ENCODE results near the gene IGSF1. TPM values are rescaled to one million over a fixed set of nuclear protein-coding genes. Genes with fewer than 3 reads are reported as not detected.

Gene IGSF1
- total and polyA plus RNA-seq, 2 of the 4 experiments (the other 2 are of a cell fraction): not detected

DNA sequence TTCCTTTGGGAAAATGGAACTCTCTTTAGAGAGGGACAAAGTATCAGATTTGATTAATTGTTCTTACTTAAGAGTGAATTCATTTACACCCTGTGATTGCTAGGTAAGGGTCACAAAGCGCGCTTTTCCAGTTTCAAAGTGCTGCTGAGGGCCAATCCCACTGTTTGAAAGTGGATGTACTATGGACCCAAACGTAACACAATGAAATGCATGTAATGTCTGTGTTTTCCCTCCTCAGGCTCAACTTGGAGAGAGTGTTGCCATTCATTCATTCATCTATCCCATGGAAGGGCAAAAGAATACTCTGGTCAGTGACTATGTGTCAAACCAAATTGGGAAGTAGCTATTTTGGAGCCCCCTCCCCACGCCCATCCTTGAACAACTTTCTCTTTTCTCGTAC is 16.1 kb downstream of the IGSF1 start:
- WGBS, 2 experiments (ENCODE audit: extremely low coverage in 2 of 2, insufficient read length in 1 of 2): 92% methylated on average over 2 of the region's 5 CpGs; no CpG with 5 or more reads in 1 of the 2 experiments
- DNase-seq (no peak), ATAC-seq (ENCODE audit: low read depth) (no peak)
- Histone ChIP-seq H2AK9ac (replicated peaks; ENCODE audit: low read depth, low read length, poor library complexity) (no peak overlapping the region), H3K27me3 (ENCODE audit: control insufficient read depth, insufficient read depth, low read length) (no peaks in the 10 kb centered on the region; the same call in 1 of the 2 replicates), H4K20me1 (ENCODE audit: insufficient read depth, low read length) (no peaks in the 10 kb centered on the region; the same call in 1 of the 2 replicates), H2BK120ac (ENCODE audit: low read depth, low read length) (no peak overlapping the region), H3K4me1 (ENCODE audit: control insufficient read depth, insufficient read depth, low read length) (no peaks in the 10 kb centered on the region), H2AK5ac (ENCODE audit: low read depth, low read length) (no peak overlapping the region), H3K4ac (ENCODE audit: low read depth, low read length) (no peak overlapping the region), H3K23ac (ENCODE audit: low read depth, low read length) (no peak overlapping the region), H2BK20ac (ENCODE audit: low read depth, low read length) (no peak overlapping the region), H2BK5ac (ENCODE audit: low read depth, low read length, poor library complexity, severe bottlenecking) (no peak overlapping the region), H3K9me3 (ENCODE audit: control insufficient read depth, insufficient read depth, low read length) (no peaks in the 10 kb centered on the region; the same call in 1 of the 2 replicates), H3K79me1 (ENCODE audit: low read depth in 1 of 2, low read length in 2 of 2) (no peaks in the 10 kb centered on the region), H3K4me2 (ENCODE audit: low read depth, low read length) (no peak overlapping the region), H3K9ac (ENCODE audit: low read depth, low read length) (no peak overlapping the region), H3K14ac (replicated peaks; ENCODE audit: low read depth, low read length) (no peak overlapping the region), H3K36me3 (ENCODE audit: control insufficient read depth, insufficient read depth, low read length) (no peaks in the 10 kb centered on the region), H2BK15ac (ENCODE audit: low read depth, low read length) (no peak overlapping the region), H3K18ac (ENCODE audit: low read depth, low read length) (no peak overlapping the region), H2AFZ (replicated peaks; ENCODE audit: low read length, poor library complexity) (no peak overlapping the region), H4K8ac (ENCODE audit: low read depth in 2 of 2, low read length in 2 of 2) (no peak overlapping the region), H3K9me1 (ENCODE audit: insufficient read depth, low read length) (no peaks in the 10 kb centered on the region), H3K56ac (ENCODE audit: extremely low read depth, insufficient read depth, low read length) (no peak overlapping the region), H3K27ac (ENCODE audit: insufficient read depth, low read length) (no peak overlapping the region), H3K4me3 (ENCODE audit: insufficient read depth, low read depth, low read length) (no peak overlapping the region), H4K91ac (ENCODE audit: insufficient read depth, low read depth, low read length) (no peak overlapping the region), H4K5ac (ENCODE audit: low read depth, low read length) (no peak overlapping the region)
- intact Hi-C loops (cut with micrococcal nuclease) (no loop called here), in situ Hi-C loops (cut with MboI; ENCODE audit: low sequenced_read_pairs) (no loop called here), dilution Hi-C loops (cut with HindIII; ENCODE audit: low sequenced_read_pairs, unreplicated experiment) (no loop called here)
- no TSS peak for BruUV-seq (replicated peaks)
- CTCF ChIA-PET: no interaction called here
- TF ChIP-seq, protein P1, sequence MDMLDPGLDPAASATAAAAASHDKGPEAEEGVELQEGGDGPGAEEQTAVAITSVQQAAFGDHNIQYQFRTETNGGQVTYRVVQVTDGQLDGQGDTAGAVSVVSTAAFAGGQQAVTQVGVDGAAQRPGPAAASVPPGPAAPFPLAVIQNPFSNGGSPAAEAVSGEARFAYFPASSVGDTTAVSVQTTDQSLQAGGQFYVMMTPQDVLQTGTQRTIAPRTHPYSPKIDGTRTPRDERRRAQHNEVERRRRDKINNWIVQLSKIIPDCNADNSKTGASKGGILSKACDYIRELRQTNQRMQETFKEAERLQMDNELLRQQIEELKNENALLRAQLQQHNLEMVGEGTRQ (IDR thresholded peaks at IDR 0.05; ENCODE audit: low read depth, low read length): no peak
- TF ChIP-seq RCOR1 (IDR thresholded peaks at IDR 0.05; ENCODE audit: insufficient replicate concordance, low read length): no peak
- TF ChIP-seq SMC3 (IDR thresholded peaks at IDR 0.05; ENCODE audit: low read depth, low read length): no peak
- no peak for TF ChIP-seq CEBPB (IDR thresholded peaks at IDR 0.05; ENCODE audit: low read depth, low read length)
- TF ChIP-seq, protein P2, sequence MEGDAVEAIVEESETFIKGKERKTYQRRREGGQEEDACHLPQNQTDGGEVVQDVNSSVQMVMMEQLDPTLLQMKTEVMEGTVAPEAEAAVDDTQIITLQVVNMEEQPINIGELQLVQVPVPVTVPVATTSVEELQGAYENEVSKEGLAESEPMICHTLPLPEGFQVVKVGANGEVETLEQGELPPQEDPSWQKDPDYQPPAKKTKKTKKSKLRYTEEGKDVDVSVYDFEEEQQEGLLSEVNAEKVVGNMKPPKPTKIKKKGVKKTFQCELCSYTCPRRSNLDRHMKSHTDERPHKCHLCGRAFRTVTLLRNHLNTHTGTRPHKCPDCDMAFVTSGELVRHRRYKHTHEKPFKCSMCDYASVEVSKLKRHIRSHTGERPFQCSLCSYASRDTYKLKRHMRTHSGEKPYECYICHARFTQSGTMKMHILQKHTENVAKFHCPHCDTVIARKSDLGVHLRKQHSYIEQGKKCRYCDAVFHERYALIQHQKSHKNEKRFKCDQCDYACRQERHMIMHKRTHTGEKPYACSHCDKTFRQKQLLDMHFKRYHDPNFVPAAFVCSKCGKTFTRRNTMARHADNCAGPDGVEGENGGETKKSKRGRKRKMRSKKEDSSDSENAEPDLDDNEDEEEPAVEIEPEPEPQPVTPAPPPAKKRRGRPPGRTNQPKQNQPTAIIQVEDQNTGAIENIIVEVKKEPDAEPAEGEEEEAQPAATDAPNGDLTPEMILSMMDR (conservative IDR thresholded peaks at IDR 0.05; ENCODE audit: low read depth, low read length): no peak
- no peak for TF ChIP-seq RFX5 (IDR thresholded peaks at IDR 0.05; ENCODE audit: low read depth, low read length)
- TF ChIP-seq NFE2L2 (IDR thresholded peaks at IDR 0.05; ENCODE audit: low read depth, low read length): no peak
- TF ChIP-seq CHD1 (IDR thresholded peaks at IDR 0.05; ENCODE audit: low read depth, low read length): no peak
- no peak for TF ChIP-seq MAZ (IDR thresholded peaks at IDR 0.05; ENCODE audit: borderline replicate concordance, low read depth, low read length)
- POLR2A ChIA-PET (ENCODE audit: unreplicated experiment): no interaction called here

Measured in IMR-90 (cell line).